ENCODE results near the gene PKN3. TPM values are rescaled to one million over a fixed set of nuclear protein-coding genes. Genes with fewer than 3 reads are reported as not detected.

Gene PKN3
- total and polyA plus RNA-seq, 9 of the 15 experiments (the other 6 are each of a cell fraction or from before 2014, with no cell fraction given), result 0.82 to 49.2 (median 19.7) TPM

GRCh38 chr9:128669786-128670185 is 32.5 kb upstream of the PKN3 start:
- FAIRE-seq (no peak), ATAC-seq (no peak)
- in situ Hi-C loops (cut with MboI), result no loop called here
- TF ChIP-seq ZNF695 (CRISPR knock-in tag; IDR thresholded peaks at IDR 0.05), result no peak
- no peak for TF ChIP-seq ZNF77 (CRISPR knock-in tag; IDR thresholded peaks at IDR 0.05)
- no peak for TF ChIP-seq SMC3 (conservative IDR thresholded peaks at IDR 0.05; ENCODE audit: insufficient read depth, low read depth, low read length)
- no peak for TF ChIP-seq BRCA1 (IDR thresholded peaks at IDR 0.05)
- TF ChIP-seq BRCA1 (CRISPR knock-in tag; IDR thresholded peaks at IDR 0.05), result no peak
- TF ChIP-seq, protein P1, sequence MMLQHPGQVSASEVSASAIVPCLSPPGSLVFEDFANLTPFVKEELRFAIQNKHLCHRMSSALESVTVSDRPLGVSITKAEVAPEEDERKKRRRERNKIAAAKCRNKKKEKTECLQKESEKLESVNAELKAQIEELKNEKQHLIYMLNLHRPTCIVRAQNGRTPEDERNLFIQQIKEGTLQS (IDR thresholded peaks at IDR 0.05), result no peak
- TF ChIP-seq, protein P1 (CRISPR knock-in tag; conservative IDR thresholded peaks at IDR 0.05), result no peak
- TF ChIP-seq, protein P2, sequence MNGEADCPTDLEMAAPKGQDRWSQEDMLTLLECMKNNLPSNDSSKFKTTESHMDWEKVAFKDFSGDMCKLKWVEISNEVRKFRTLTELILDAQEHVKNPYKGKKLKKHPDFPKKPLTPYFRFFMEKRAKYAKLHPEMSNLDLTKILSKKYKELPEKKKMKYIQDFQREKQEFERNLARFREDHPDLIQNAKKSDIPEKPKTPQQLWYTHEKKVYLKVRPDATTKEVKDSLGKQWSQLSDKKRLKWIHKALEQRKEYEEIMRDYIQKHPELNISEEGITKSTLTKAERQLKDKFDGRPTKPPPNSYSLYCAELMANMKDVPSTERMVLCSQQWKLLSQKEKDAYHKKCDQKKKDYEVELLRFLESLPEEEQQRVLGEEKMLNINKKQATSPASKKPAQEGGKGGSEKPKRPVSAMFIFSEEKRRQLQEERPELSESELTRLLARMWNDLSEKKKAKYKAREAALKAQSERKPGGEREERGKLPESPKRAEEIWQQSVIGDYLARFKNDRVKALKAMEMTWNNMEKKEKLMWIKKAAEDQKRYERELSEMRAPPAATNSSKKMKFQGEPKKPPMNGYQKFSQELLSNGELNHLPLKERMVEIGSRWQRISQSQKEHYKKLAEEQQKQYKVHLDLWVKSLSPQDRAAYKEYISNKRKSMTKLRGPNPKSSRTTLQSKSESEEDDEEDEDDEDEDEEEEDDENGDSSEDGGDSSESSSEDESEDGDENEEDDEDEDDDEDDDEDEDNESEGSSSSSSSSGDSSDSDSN (IDR thresholded peaks at IDR 0.05; ENCODE audit: borderline replicate concordance in 1 of 2, low read depth in 2 of 2, low read length in 2 of 2), result no peak
- TF ChIP-seq RFX7 (CRISPR knock-in tag; IDR thresholded peaks at IDR 0.05), result no peak
- no peak for TF ChIP-seq ARID1B (IDR thresholded peaks at IDR 0.05)
- TF ChIP-seq NKRF (IDR thresholded peaks at IDR 0.05; ENCODE audit: borderline replicate concordance), result no peak
- TF ChIP-seq ADNP (tag; IDR thresholded peaks at IDR 0.05), result no peak
- TF ChIP-seq ZNF24 (IDR thresholded peaks at IDR 0.05), result no peak
- TF ChIP-seq PTTG1 (tag; IDR thresholded peaks at IDR 0.05; ENCODE audit: low read depth), result no peak
- TF ChIP-seq, protein P3, sequence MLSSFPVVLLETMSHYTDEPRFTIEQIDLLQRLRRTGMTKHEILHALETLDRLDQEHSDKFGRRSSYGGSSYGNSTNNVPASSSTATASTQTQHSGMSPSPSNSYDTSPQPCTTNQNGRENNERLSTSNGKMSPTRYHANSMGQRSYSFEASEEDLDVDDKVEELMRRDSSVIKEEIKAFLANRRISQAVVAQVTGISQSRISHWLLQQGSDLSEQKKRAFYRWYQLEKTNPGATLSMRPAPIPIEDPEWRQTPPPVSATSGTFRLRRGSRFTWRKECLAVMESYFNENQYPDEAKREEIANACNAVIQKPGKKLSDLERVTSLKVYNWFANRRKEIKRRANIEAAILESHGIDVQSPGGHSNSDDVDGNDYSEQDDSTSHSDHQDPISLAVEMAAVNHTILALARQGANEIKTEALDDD (IDR thresholded peaks at IDR 0.05), result no peak
- no peak for TF ChIP-seq NBN (IDR thresholded peaks at IDR 0.05; ENCODE audit: low read depth)
- TF ChIP-seq MAX (CRISPR knock-in tag; IDR thresholded peaks at IDR 0.05), result no peak
- TF ChIP-seq PHF20 (IDR thresholded peaks at IDR 0.05; ENCODE audit: partially characterized antibody), result no peak
- TF ChIP-seq U2AF2 (optimal IDR thresholded peaks at IDR 0.05; ENCODE audit: low read depth, low read length), result no peak

More at GRCh38 chr9:128669786-128670185, 32.5 kb upstream of the PKN3 start:
- 45% methylated on average over 6 of the region's 6 CpGs for WGBS (ENCODE audit: insufficient coverage, low coverage, missing lambda C conversion rate)
- Histone ChIP-seq H3K4me1 (replicated peaks in 1 of 2; ENCODE audit: control insufficient read depth in 2 of 2, insufficient read depth in 2 of 2, low read length in 2 of 2) (peaks cover 6 to 10% of the 10 kb centered on the region in 2 experiments; a peak in 4 of 5 replicates), H3K27me3 (ENCODE audit: control insufficient read depth in 2 of 2, insufficient read depth in 2 of 2, low read length in 2 of 2) (no peaks in the 10 kb centered on the region), H3K9me1 (ENCODE audit: control insufficient read depth, insufficient read depth, low read length) (no peaks in the 10 kb centered on the region), H2AFZ (ENCODE audit: low read depth, low read length) (no peak overlapping the region), H3K4me3 (no peak overlapping the region), H3K9me3 (replicated peaks; ENCODE audit: control insufficient read depth, insufficient read depth, low read depth, low read length) (no peaks in the 10 kb centered on the region), H4K20me1 (replicated peaks; ENCODE audit: control insufficient read depth, insufficient read depth, low read length) (no peaks in the 10 kb centered on the region), H3K27ac (ENCODE audit: extremely low read depth, low read depth, low read length) (no peak overlapping the region), H3K9ac (ENCODE audit: insufficient read depth in 1 of 2, low read depth in 2 of 2, low read length in 2 of 2) (no peak overlapping the region), H3K36me3 (ENCODE audit: control insufficient read depth, insufficient read depth, low read length) (no peaks in the 10 kb centered on the region), H3K79me2 (ENCODE audit: control insufficient read depth, insufficient read depth, low read length) (no peaks in the 10 kb centered on the region), H3K4me2 (ENCODE audit: insufficient read depth, low read length) (no peak overlapping the region)
- BruUV-seq (replicated peaks), result no TSS peak
- POLR2A ChIA-PET, result interaction anchor here (0.5 to 1.3 kb wide), 6 partner anchors 8 to 1034 kb away, joined by 3 to 5 read pairs (median 4); no protein-coding TSS in a partner anchor
- intact Hi-C loops (cut with micrococcal nuclease), result loop anchor here (5.0 kb wide), 2 partner anchors 497 to 1013 kb away; no protein-coding TSS in a partner anchor
- no peak for DNase-seq (ENCODE audit: extremely low read depth in 1 of 4, low spot score in 3 of 4)
- CTCF ChIA-PET (ENCODE audit: low intra/inter-chr PET ratio), result no interaction called here

All from K562 (cell line).